Activated gamma-delta T cell (primary cell): ENCODE results near the gene PEX3.

Experiments
- DNase-seq: peaks from one replicate; lab custom pipeline; 2025; lab: John Stamatoyannopoulos, UW
- total RNA-seq, 2 donors: gene quantifications; one replicate each; lab custom pipeline; 2026; lab: John Stamatoyannopoulos, UW

PEX3 gene
- total RNA-seq = 21.1 to 21.4 reads per million in 2 donors

GRCh38 chr6:143450453-143451371, at the start of gene PEX3, which contains the start of gene ADAT2:
Gene PEX3, plus strand, starts transcription at chr6:143450805. Its CDS starts 238 bp downstream, at chr6:143451043.
Gene ADAT2, minus strand, starts transcription at chr6:143450695. Its CDS starts 37 bp downstream, at chr6:143450658.
- peak; percentile 88 for DNase-seq

GRCh38 chr6:143401068-143401446, 49.5 kb upstream of the PEX3 start:
- no peak for DNase-seq

GRCh38 chr6:143401636-143402370, 48.8 kb upstream of the PEX3 start:
- DNase-seq = no peak

GRCh38 chr6:143402721-143403336, 47.8 kb upstream of the PEX3 start:
- DNase-seq = no peak

- no peak for DNase-seq
Observed at GRCh38 chr6:143405373-143406154, 45.0 kb upstream of the PEX3 start.

- DNase-seq = no peak
Observed at GRCh38 chr6:143406673-143407072, 43.9 kb upstream of the PEX3 start.

GRCh38 chr6:143408151-143408786, 42.3 kb upstream of the PEX3 start:
- no peak for DNase-seq

- DNase-seq = no peak
Observed at GRCh38 chr6:143408787-143409162, 41.8 kb upstream of the PEX3 start.

GRCh38 chr6:143410859-143411270, 39.7 kb upstream of the PEX3 start:
- DNase-seq = no peak

- DNase-seq = no peak
Observed at GRCh38 chr6:143414769-143415168, 35.8 kb upstream of the PEX3 start.

GRCh38 chr6:143419526-143419925, 31.1 kb upstream of the PEX3 start:
- DNase-seq = no peak

- no peak for DNase-seq
Observed at GRCh38 chr6:143426026-143426425, 24.6 kb upstream of the PEX3 start.

- DNase-seq = peak; percentile 30
Observed at GRCh38 chr6:143427109-143427817, 23.3 kb upstream of the PEX3 start.

- DNase-seq = no peak
Observed at GRCh38 chr6:143429970-143430369, 20.6 kb upstream of the PEX3 start.

GRCh38 chr6:143431226-143431625, 19.4 kb upstream of the PEX3 start:
- DNase-seq = no peak

GRCh38 chr6:143432588-143432987, 18.0 kb upstream of the PEX3 start:
- DNase-seq = no peak

GRCh38 chr6:143441010-143441409, 9.6 kb upstream of the PEX3 start:
- DNase-seq = no peak

GRCh38 chr6:143441680-143442545, 8.7 kb upstream of the PEX3 start:
- no peak for DNase-seq

- no peak for DNase-seq
Observed at GRCh38 chr6:143443096-143443495, 7.5 kb upstream of the PEX3 start.
